ENCODE results near the gene FNBP1.
"Not testable (repeated sequence)": the region's sequence is repeated elsewhere in the genome, so short reads cannot be mapped to it uniquely, and the experiment has no call there.

FNBP1 gene

GRCh38 chr9:129994882-129995281 lies 48.1 kb downstream of the FNBP1 start:
- no peaks in the 10 kb centered on the region for H3K27me3 ChIP-seq
- H3K4me3 ChIP-seq (ENCODE audit: low read depth, low read length), result no peak overlapping the region
- H3K4me1 ChIP-seq, result peaks cover 5% of the 10 kb centered on the region; the same call in 1 of the 2 replicates
- peaks cover 2% of the 10 kb centered on the region; the same call in 1 of the 2 replicates for H3K36me3 ChIP-seq
- H3K9me3 ChIP-seq, result no peaks in the 10 kb centered on the region
- no peak for TF ChIP-seq CTCF (IDR thresholded peaks at IDR 0.05; ENCODE audit: low read depth, low read length)
- no peak for DNase-seq

- DNase-seq; H3K4me3 ChIP-seq (ENCODE audit: low read depth, low read length); H3K36me3 ChIP-seq; H3K9me3 ChIP-seq; H3K27me3 ChIP-seq; H3K4me1 ChIP-seq: not testable (repeated sequence)
Observed at GRCh38 chr9:129991139-129991538, 51.9 kb downstream of the FNBP1 start.

GRCh38 chr9:129990269-129991010 lies 52.5 kb downstream of the FNBP1 start:
- Histone ChIP-seq H3K4me1 (peaks cover 9% of the 10 kb centered on the region; the same call in 1 of the 2 replicates), H3K4me3 (ENCODE audit: low read depth, low read length) (no peak overlapping the region)

GRCh38 chr9:129989740-129990139 lies 53.2 kb downstream of the FNBP1 start:
- Histone ChIP-seq H3K4me1 (peaks cover 7% of the 10 kb centered on the region; the same call in 1 of the 2 replicates), H3K27me3 (no peaks in the 10 kb centered on the region), H3K36me3 (peaks cover 2% of the 10 kb centered on the region), H3K4me3 (ENCODE audit: low read depth, low read length) (no peak overlapping the region), H3K9me3 (no peaks in the 10 kb centered on the region)
- TF ChIP-seq CTCF (IDR thresholded peaks at IDR 0.05; ENCODE audit: low read depth, low read length), result no peak
- no peak for DNase-seq

More at GRCh38 chr9:129990269-129991010, 52.5 kb downstream of the FNBP1 start:
- Histone ChIP-seq H3K9me3 (no peaks in the 10 kb centered on the region), H3K36me3 (peaks cover 2% of the 10 kb centered on the region; the same call in 1 of the 2 replicates), H3K27me3 (no peaks in the 10 kb centered on the region)
- TF ChIP-seq CTCF (IDR thresholded peaks at IDR 0.05; ENCODE audit: low read depth, low read length), result no peak
- DNase-seq, result no peak

GRCh38 chr9:129989362-129989708 lies 53.7 kb downstream of the FNBP1 start:
- DNase-seq, result no peak
- Histone ChIP-seq H3K4me1 (0 out of 2 replicates have a peak, but pooled peaks cover 7% of the 10 kb centered on the region), H3K9me3 (no peaks in the 10 kb centered on the region), H3K27me3 (no peaks in the 10 kb centered on the region), H3K4me3 (ENCODE audit: low read depth, low read length) (no peak overlapping the region), H3K36me3 (peaks cover 2% of the 10 kb centered on the region)
- TF ChIP-seq CTCF (IDR thresholded peaks at IDR 0.05; ENCODE audit: low read depth, low read length), result no peak

GRCh38 chr9:129988607-129989361 lies 54.2 kb downstream of the FNBP1 start:
- H3K4me3 ChIP-seq (ENCODE audit: low read depth, low read length), result no peak overlapping the region
- no peak for TF ChIP-seq CTCF (IDR thresholded peaks at IDR 0.05; ENCODE audit: low read depth, low read length)
- DNase-seq, result no peak
- H3K4me1 ChIP-seq, result 0 out of 2 replicates have a peak, but pooled peaks cover 7% of the 10 kb centered on the region
- H3K9me3 ChIP-seq, result no peaks in the 10 kb centered on the region
- no peaks in the 10 kb centered on the region for H3K27me3 ChIP-seq
- H3K36me3 ChIP-seq, result peaks cover 2% of the 10 kb centered on the region

All from BE2C (cell line).